Peyer's patch (tissue), 4 donors: Measurements from ENCODE around the gene SLC25A21. TPM values are rescaled to one million over a fixed set of nuclear protein-coding genes. Genes with fewer than 3 reads are reported as not detected.

Experiments used
- DNase-seq, 3 donors: peaks; one replicate each; pipeline ENCODE4 v3.0.0-alpha.2; 2017 to 2019
- H3K27ac ChIP-seq, 4 donors: fragments of 200-600 bp; sonication (generic); one replicate each; pipeline ENCODE4 v1.5.1; 2016 to 2019
- H3K27me3 ChIP-seq, 2 donors: fragments of 200-600 bp; sonication (generic); one replicate each; pipeline ENCODE4 v1.5.1; 2019
- H3K36me3 ChIP-seq, 3 donors: fragments of 200-600 bp; sonication (generic); one replicate each; pipeline ENCODE4 v1.5.1; 2016 to 2019
- H3K4me1 ChIP-seq, 4 donors: fragments of 200-600 bp; sonication (generic); one replicate each; pipeline ENCODE4 v1.5.1; 2016 to 2019
- H3K4me3 ChIP-seq, 4 donors: fragments of 200-600 bp; sonication (generic); 1 replicate in 3 of 4; 2 replicates in 1 of 4; pipeline ENCODE4 v1.5.1; 2016 to 2019; ENCODE audit warnings: mild to moderate bottlenecking in 1 of 4
- H3K9me3 ChIP-seq, 4 donors: fragments of 200-600 bp; sonication (generic); one replicate each; pipeline ENCODE4 v1.5.1; 2016 to 2019; ENCODE audit warnings: mild to moderate bottlenecking in 1 of 4
- POLR2A ChIP-seq, 2 donors: fragments of 450-650 bp; IDR thresholded peaks; one replicate each; pipeline ENCODE4 v1.5.1; 2017; ENCODE audit warnings: antibody characterized with exemption in 2 of 2, mild to moderate bottlenecking in 2 of 2, moderate library complexity in 2 of 2
- total RNA-seq, 4 donors: library from RNA; depleted of rRNA; stranded (reverse); fragments of >200 nt; gene quantifications; one replicate each; pipeline ENCODE4 v1.1.0, GENCODE V29; 2016
- TF ChIP-seq, protein P1 (sequence below), 6 experiments: fragments of 450-650 bp in 4 of 6; fragments of 200-600 bp in 2 of 6; sonication (generic) in 1 of 6; IDR thresholded peaks; one replicate each; pipeline ENCODE4 v1.5.1; 2017 to 2019; ENCODE audit warnings: antibody characterized with exemption in 6 of 6, mild to moderate bottlenecking in 3 of 6, moderate library complexity in 1 of 6

The SLC25A21 gene
- total RNA-seq, 4 donors from 2014 or later, result 0.70 to 1.6 TPM; not detected in 2

DNA sequence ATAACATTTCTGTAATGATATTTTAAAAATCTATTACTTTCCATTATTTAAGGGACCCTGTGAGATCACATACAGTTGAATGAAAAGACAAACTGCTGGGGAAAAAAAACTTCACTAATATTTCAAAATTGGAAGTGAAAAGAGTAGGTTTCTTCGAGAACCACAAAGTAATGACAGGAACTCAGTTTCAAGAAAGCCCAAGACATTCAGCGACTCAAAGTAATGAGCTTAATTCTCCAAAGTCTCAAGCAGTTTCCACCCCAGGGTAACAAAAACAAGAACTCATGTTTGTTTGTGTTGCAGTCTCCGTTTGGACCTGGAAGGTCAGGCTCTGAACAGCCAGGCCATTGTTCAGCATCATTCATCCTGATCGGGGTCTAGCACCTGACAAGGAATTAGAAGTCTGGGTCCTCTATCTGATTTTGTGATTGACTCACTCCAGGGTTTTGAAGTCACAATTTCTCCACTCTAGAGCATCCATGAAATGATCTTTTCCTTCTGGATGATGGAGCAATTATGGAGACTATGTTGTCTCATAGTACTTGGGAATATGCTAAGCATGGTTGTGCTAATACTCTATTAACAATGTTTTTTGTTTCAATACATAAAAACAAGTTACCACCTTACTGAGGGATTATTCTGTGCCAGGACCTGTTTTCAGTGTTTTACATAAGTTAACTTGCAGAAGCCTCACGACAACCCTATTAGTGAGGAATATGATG lies 126.9 kb downstream of the SLC25A21 start:
- no peak for DNase-seq
- H3K9me3 ChIP-seq, result no peaks in the 10 kb centered on the region
- no peak overlapping the region for H3K4me3 ChIP-seq
- H3K4me1 ChIP-seq, result no peaks in the 10 kb centered on the region
- no peaks in the 10 kb centered on the region for H3K27me3 ChIP-seq
- H3K36me3 ChIP-seq, result no peaks in the 10 kb centered on the region
- H3K27ac ChIP-seq, result no peak overlapping the region
- TF ChIP-seq, protein P1, sequence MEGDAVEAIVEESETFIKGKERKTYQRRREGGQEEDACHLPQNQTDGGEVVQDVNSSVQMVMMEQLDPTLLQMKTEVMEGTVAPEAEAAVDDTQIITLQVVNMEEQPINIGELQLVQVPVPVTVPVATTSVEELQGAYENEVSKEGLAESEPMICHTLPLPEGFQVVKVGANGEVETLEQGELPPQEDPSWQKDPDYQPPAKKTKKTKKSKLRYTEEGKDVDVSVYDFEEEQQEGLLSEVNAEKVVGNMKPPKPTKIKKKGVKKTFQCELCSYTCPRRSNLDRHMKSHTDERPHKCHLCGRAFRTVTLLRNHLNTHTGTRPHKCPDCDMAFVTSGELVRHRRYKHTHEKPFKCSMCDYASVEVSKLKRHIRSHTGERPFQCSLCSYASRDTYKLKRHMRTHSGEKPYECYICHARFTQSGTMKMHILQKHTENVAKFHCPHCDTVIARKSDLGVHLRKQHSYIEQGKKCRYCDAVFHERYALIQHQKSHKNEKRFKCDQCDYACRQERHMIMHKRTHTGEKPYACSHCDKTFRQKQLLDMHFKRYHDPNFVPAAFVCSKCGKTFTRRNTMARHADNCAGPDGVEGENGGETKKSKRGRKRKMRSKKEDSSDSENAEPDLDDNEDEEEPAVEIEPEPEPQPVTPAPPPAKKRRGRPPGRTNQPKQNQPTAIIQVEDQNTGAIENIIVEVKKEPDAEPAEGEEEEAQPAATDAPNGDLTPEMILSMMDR (IDR thresholded peaks at IDR 0.05), result no peak
- no peak for TF ChIP-seq POLR2A (IDR thresholded peaks at IDR 0.05)

DNA sequence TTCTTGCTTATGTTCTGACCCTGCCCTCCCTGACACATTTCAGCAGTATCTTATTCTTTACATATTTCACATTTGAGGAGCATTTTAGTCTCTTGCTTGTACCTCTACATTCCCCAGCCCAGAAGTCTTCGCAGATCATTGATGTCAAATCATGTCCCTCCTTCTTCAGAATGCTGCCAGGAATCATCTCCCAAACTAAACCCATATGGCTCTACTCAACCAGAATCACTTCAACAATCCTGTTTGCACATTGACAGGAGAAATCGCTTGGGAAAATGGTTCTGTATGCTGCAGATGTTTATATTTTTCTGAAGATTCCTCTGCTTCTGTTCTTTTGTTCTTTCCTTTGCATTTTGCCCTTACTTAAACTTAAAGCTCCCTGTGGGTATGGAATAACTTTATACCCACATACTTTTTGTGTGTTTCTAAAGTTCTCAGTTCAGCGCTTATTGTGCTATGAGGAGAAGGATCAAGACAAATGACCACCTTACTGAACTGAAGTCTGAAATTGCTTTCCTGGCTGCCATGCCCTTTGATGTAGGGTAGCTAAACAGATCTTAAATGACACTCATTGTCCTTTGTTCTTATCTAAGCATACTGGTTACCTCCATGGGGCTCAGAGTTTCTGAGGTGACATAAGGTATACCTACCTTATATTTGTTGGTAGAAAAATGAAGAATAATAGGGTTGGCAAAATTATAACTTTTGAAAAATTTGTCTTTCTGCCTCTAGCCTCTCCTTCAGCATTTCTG lies 134.6 kb downstream of the SLC25A21 start:
- H3K36me3 ChIP-seq, result no peaks in the 10 kb centered on the region
- TF ChIP-seq, protein P1 (IDR thresholded peaks at IDR 0.05), result no peak
- TF ChIP-seq POLR2A (IDR thresholded peaks at IDR 0.05), result no peak
- H3K4me3 ChIP-seq, result no peak overlapping the region
- no peaks in the 10 kb centered on the region for H3K9me3 ChIP-seq
- H3K4me1 ChIP-seq, result no peaks in the 10 kb centered on the region
- H3K27me3 ChIP-seq, result no peaks in the 10 kb centered on the region
- H3K27ac ChIP-seq, result no peak overlapping the region
- DNase-seq, result no peak

DNA sequence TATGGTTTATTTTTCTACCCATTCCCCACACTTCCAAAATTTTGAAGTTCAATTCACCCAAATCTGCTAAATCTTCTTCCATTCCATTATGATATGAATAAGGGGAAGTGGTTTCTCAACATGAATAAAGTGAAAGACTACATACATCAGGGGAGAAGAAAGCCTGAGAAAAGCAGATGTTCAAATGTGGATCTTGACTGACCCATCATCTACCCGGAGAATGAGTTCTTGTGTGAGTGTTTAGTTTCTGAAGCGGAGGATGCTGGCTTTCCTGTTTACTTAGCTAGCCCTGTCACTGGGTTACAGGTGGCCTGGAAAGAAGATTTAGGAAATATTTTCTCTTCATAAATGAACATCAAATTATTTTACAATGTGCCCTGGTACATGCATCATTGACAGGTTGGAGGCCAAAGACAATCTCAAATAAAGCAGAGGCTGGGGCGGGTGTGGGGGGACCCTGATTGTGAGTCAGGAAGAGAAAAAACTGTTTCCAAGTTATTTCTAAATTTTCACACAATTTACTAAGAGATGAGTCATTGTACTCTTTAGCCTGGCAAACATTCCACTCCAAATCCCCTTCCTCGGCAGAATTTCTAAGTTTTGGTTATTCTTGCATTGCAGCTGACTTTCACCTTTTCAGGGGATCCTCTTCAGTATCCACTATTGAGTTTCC lies 135.6 kb downstream of the SLC25A21 start:
- Histone ChIP-seq H3K4me3 (no peak overlapping the region), H3K27me3 (no peaks in the 10 kb centered on the region), H3K9me3 (no peaks in the 10 kb centered on the region), H3K4me1 (no peaks in the 10 kb centered on the region), H3K36me3 (no peaks in the 10 kb centered on the region), H3K27ac (no peak overlapping the region)
- TF ChIP-seq, protein P1 (IDR thresholded peaks at IDR 0.05), result no peak
- TF ChIP-seq POLR2A (IDR thresholded peaks at IDR 0.05), result no peak
- no peak for DNase-seq

DNA sequence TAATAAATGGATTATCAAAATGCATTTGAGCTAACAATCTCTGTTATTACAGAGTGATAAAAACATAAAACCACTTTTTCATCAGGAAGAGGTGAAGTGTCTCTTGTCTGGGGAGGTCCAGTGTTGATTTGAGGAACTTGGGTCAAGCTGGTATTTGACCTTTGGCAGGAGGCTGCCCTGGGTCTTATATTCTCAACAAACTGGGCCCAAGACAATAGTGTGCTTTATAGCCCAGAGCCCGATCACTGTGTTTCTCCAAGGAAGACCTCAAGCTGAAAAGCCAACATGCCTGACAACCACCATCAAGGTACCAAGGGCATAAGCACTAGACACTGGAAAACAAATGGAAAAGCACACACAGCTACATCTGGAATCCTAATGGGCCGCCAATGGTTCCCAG lies 137.0 kb downstream of the SLC25A21 start:
- TF ChIP-seq POLR2A (IDR thresholded peaks at IDR 0.05), result no peak
- DNase-seq, result no peak
- no peak overlapping the region for H3K27ac ChIP-seq
- H3K4me1 ChIP-seq, result no peaks in the 10 kb centered on the region
- H3K4me3 ChIP-seq, result no peak overlapping the region
- H3K36me3 ChIP-seq, result no peaks in the 10 kb centered on the region
- no peaks in the 10 kb centered on the region for H3K9me3 ChIP-seq
- no peaks in the 10 kb centered on the region for H3K27me3 ChIP-seq

DNA sequence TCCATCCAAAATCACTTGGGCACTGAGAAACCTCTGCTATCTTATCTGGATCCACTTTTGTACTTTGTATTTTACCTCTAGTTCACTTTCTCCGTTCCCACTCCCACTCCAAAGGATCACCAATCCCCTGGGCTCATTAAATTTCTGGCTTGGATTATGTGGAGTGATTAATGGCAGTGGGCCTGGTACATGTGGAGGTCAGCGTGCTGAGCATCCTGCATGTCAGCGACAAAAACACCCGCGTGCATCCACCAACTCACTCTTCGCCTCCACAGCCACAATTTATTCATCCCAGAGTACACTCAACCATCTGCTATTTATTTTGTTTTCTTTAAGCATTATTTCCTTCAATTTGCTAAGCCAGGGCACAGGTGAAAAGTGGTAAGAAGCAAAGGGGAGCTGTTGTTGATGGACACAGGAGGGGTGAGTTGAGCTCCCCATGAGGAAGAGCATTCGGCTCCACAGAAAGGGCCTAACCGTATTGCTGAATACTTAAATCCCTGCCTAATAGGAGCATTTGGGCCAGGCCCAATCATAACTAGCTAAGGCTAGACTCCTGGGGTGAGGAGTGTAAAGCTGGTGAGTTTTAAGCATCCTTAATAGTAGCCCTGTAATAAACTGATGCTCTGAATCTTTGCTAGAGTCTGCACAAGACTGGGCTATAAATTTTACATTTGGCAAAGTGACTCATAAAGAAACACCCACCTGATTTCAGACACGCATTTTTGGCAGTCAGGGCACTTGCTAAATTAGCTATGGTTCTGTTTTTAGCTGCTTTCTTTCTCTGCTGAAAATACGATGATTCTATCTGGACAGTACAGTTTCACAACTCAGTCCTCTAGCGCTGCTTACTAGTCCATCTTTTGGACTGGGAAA lies 137.8 kb downstream of the SLC25A21 start:
- H3K27me3 ChIP-seq, result no peaks in the 10 kb centered on the region
- no peak overlapping the region for H3K4me3 ChIP-seq
- H3K27ac ChIP-seq, result no peak overlapping the region
- no peaks in the 10 kb centered on the region for H3K9me3 ChIP-seq
- TF ChIP-seq POLR2A (IDR thresholded peaks at IDR 0.05), result no peak
- TF ChIP-seq, protein P1 (IDR thresholded peaks at IDR 0.05), result no peak
- H3K36me3 ChIP-seq, result no peaks in the 10 kb centered on the region
- no peaks in the 10 kb centered on the region for H3K4me1 ChIP-seq
- DNase-seq, result no peak
